WTC11 (cell line): ENCODE data around the gene HOXD8. TPM values are rescaled to one million over a fixed set of nuclear protein-coding genes. Genes with fewer than 3 reads are reported as not detected.

ENCODE experiments used
- ATAC-seq: fragments of 200-7000 bp; cut with Tn5 transposase; 2 replicates; pipeline ENCODE4 v1.10.0; 2021; ENCODE audit warnings: mild to moderate bottlenecking, moderate library complexity
- CTCF ChIA-PET: fragments of 300-600 bp; sonication (Branson Sonifier 250); formaldehyde crosslinking; loops from one replicate; lab custom pipeline; 2021; ENCODE audit warnings: antibody characterized with exemption; lab: Charles Lee
- POLR2A ChIA-PET: fragments of 350-600 bp; sonication (Branson Sonifier 250); formaldehyde crosslinking; loops from one replicate; lab custom pipeline; 2021; ENCODE audit warnings: antibody characterized with exemption; lab: Charles Lee
- DNase-seq: peaks from one replicate; pipeline ENCODE4 v3.0.0; 2021; ENCODE audit warnings: low spot score
- H3K27ac Mint-ChIP-seq: 2 replicates; pipeline ENCODE4 v1.8.0; 2021; ENCODE audit warnings: mixed read lengths
- H3K27me3 Mint-ChIP-seq: 2 replicates; pipeline ENCODE4 v1.8.0; 2021; ENCODE audit warnings: low read depth, mild to moderate bottlenecking, moderate library complexity, mixed read lengths
- H3K36me3 Mint-ChIP-seq: 2 replicates; pipeline ENCODE4 v1.8.0; 2021; ENCODE audit warnings: mixed read lengths
- H3K4me1 Mint-ChIP-seq: 2 replicates; pipeline ENCODE4 v1.8.0; 2022; ENCODE audit warnings: mixed read lengths
- H3K4me3 Mint-ChIP-seq: 2 replicates; pipeline ENCODE4 v1.8.0; 2021; ENCODE audit warnings: mild to moderate bottlenecking, moderate library complexity, mixed read lengths
- H3K9me3 Mint-ChIP-seq: 2 replicates; pipeline ENCODE4 v1.8.0; 2021; ENCODE audit warnings: mixed read lengths
- ATF2 ChIP-seq: sonication (generic); formaldehyde crosslinking; IDR thresholded peaks from 2 replicates; pipeline ENCODE4 v1.8.1; 2022; ENCODE audit warnings: low read depth, missing genetic modification reagents, borderline replicate concordance
- ATF6 ChIP-seq: sonication (generic); formaldehyde crosslinking; IDR thresholded peaks from 2 replicates; pipeline ENCODE4 v1.8.1; 2023; ENCODE audit warnings: mild to moderate bottlenecking, missing genetic modification reagents
- CTCF ChIP-seq: fragments of 200-600 bp; IDR thresholded peaks from 2 replicates; pipeline ENCODE4 v1.8.0; 2022; ENCODE audit warnings: antibody characterized with exemption
- GABPB1 ChIP-seq: sonication (generic); formaldehyde crosslinking; IDR thresholded peaks from 2 replicates; pipeline ENCODE4 v1.8.1; 2023; ENCODE audit warnings: mild to moderate bottlenecking, missing genetic modification reagents
- GRHL2 ChIP-seq: fragments of 250-450 bp; sonication (Bioruptor Pico); IDR thresholded peaks from 2 replicates; pipeline ENCODE4 v1.8.0; 2022; ENCODE audit warnings: mild to moderate bottlenecking, moderate library complexity; ENCODE audit not compliant: insufficient replicate concordance, severe bottlenecking
- GTF2I ChIP-seq: fragments of 250-450 bp; sonication (Bioruptor Pico); conservative IDR thresholded peaks from 2 replicates; pipeline ENCODE4 v1.4.0; 2021; ENCODE audit warnings: mild to moderate bottlenecking
- IRF1 ChIP-seq: sonication (generic); formaldehyde crosslinking; IDR thresholded peaks from 2 replicates; pipeline ENCODE4 v1.8.0; 2023; ENCODE audit warnings: missing genetic modification reagents
- KAT7 ChIP-seq: sonication (generic); formaldehyde crosslinking; IDR thresholded peaks from 2 replicates; pipeline ENCODE4 v1.8.1; 2023; ENCODE audit warnings: missing genetic modification reagents, mild to moderate bottlenecking, borderline replicate concordance
- NR3C1 ChIP-seq: sonication (generic); formaldehyde crosslinking; conservative IDR thresholded peaks from 2 replicates; pipeline ENCODE4 v1.8.1; 2023; ENCODE audit warnings: low read depth, mild to moderate bottlenecking, missing genetic modification reagents
- RORB ChIP-seq: fragments of 250-450 bp; sonication (Bioruptor Pico); IDR thresholded peaks from 2 replicates; pipeline ENCODE4 v1.9.0; 2021; ENCODE audit warnings: mild to moderate bottlenecking
- USF2 ChIP-seq: sonication (generic); formaldehyde crosslinking; IDR thresholded peaks from 2 replicates; pipeline ENCODE4 v1.8.1; 2023; ENCODE audit warnings: mild to moderate bottlenecking, missing genetic modification reagents, moderate library complexity
- ZBTB21 ChIP-seq: sonication (generic); formaldehyde crosslinking; IDR thresholded peaks from 2 replicates; pipeline ENCODE4 v1.8.1; 2023; ENCODE audit warnings: mild to moderate bottlenecking, missing genetic modification reagents, borderline replicate concordance
- ZNF423 ChIP-seq: fragments of 250-450 bp; sonication (Bioruptor Pico); IDR thresholded peaks from 2 replicates; pipeline ENCODE4 v2.1.2; 2022; ENCODE audit warnings: mild to moderate bottlenecking, moderate library complexity
- total RNA-seq: library from RNA; stranded (reverse); gene quantifications from 3 replicates; pipeline ENCODE4 v1.2.3, GENCODE V29; 2021

The HOXD8 gene
- total RNA-seq, 1 experiment from 2014 or later, result not detected

GRCh38 chr2:176097820-176098365, 31.6 kb upstream of the HOXD8 start:
- H3K9me3 Mint-ChIP-seq, result no peaks in the 10 kb centered on the region
- ATAC-seq, result peak; percentile 3
- H3K27ac Mint-ChIP-seq, result no peak overlapping the region
- H3K36me3 Mint-ChIP-seq, result peaks cover 2% of the 10 kb centered on the region; the same call in 1 of the 2 replicates
- POLR2A ChIA-PET, result interaction anchor here (0.6 kb wide), 2 partner anchors 13 kb away, joined by 4 read pairs; no protein-coding TSS in a partner anchor
- peak overlapping the region; percentile 65 for H3K4me3 Mint-ChIP-seq
- no peak for DNase-seq
- TF ChIP-seq GTF2I (CRISPR knock-in tag) (no peak), GABPB1 (CRISPR knock-in tag) (no peak), IRF1 (no peak), NR3C1 (no peak), ZBTB21 (no peak), ZNF423 (no peak), KAT7 (CRISPR knock-in tag) (no peak), ATF2 (CRISPR knock-in tag) (no peak)
- CTCF ChIA-PET, result interaction anchor here (0.6 to 4.2 kb wide), 38 partner anchors 9 to 1645 kb away, joined by 3 to 56 read pairs (median 4); partner anchors contain the start of genes HOXD11, HOXD9 and LNPK
- peaks cover 99% of the 10 kb centered on the region for H3K27me3 Mint-ChIP-seq
- peaks cover 65% of the 10 kb centered on the region for H3K4me1 Mint-ChIP-seq

GRCh38 chr2:176098366-176099158, 30.9 kb upstream of the HOXD8 start:
- no peaks in the 10 kb centered on the region for H3K36me3 Mint-ChIP-seq
- H3K9me3 Mint-ChIP-seq, result no peaks in the 10 kb centered on the region
- peaks cover 62% of the 10 kb centered on the region for H3K4me1 Mint-ChIP-seq
- no peak for TF ChIP-seq CTCF
- TF ChIP-seq ZNF423, result peak; percentile 60; the same call in 1 of the 2 replicates
- no peak overlapping the region for H3K27ac Mint-ChIP-seq
- DNase-seq, result peak; percentile 49
- ATAC-seq, result peak; percentile 1
- POLR2A ChIA-PET, result interaction anchor here (0.6 kb wide), 2 partner anchors 14 to 34 kb away, joined by 4 to 7 read pairs; no protein-coding TSS in a partner anchor
- H3K27me3 Mint-ChIP-seq, result peaks cover 99% of the 10 kb centered on the region
- CTCF ChIA-PET, result interaction anchor here (0.8 to 4.2 kb wide), 20 partner anchors 8 to 895 kb away, joined by 3 to 56 read pairs (median 6); partner anchors contain the start of genes HOXD11 and LNPK
- H3K4me3 Mint-ChIP-seq, result peak overlapping the region; percentile 65

GRCh38 chr2:176099159-176099727, 30.3 kb upstream of the HOXD8 start:
- no peaks in the 10 kb centered on the region for H3K9me3 Mint-ChIP-seq
- POLR2A ChIA-PET, result interaction anchor here (0.6 kb wide), 1 partner anchor 35 kb away, joined by 7 read pairs; no protein-coding TSS in a partner anchor
- H3K4me1 Mint-ChIP-seq, result peaks cover 62% of the 10 kb centered on the region
- no peaks in the 10 kb centered on the region for H3K36me3 Mint-ChIP-seq
- H3K27me3 Mint-ChIP-seq, result peaks cover 99% of the 10 kb centered on the region
- CTCF ChIA-PET, result interaction anchor here (2.7 to 4.2 kb wide), 4 partner anchors 11 to 409 kb away, joined by 11 to 56 read pairs (median 22); no protein-coding TSS in a partner anchor
- no peak for ATAC-seq
- peak; percentile 18 for DNase-seq
- TF ChIP-seq RORB (CRISPR knock-in tag) (no peak), GRHL2 (no peak), USF2 (CRISPR knock-in tag) (no peak), ATF6 (no peak)
- TF ChIP-seq, all 79 proteins: peak for 0
- H3K4me3 Mint-ChIP-seq, result peak overlapping the region; percentile 65
- no peak overlapping the region for H3K27ac Mint-ChIP-seq
